Thyroid gland (tissue), 4 donors: ENCODE measurements around the gene ZBTB42.

Experiments used
- POLR2A ChIP-seq, 2 donors: fragments of 450-650 bp; IDR thresholded peaks; one replicate each; pipeline ENCODE4 v1.6.1; 2017; ENCODE audit warnings: antibody characterized with exemption in 2 of 2, mild to moderate bottlenecking in 2 of 2, moderate library complexity in 1 of 2
- TF ChIP-seq, protein P1 (sequence below), 6 experiments: fragments of 200-600 bp in 3 of 6; fragments of 450-650 bp in 3 of 6; sonication (generic) in 3 of 6; IDR thresholded peaks; one replicate each; pipeline ENCODE4 v1.5.1; 2016 to 2019; ENCODE audit warnings: antibody characterized with exemption in 6 of 6, mild to moderate bottlenecking in 2 of 6, inconsistent platforms in 1 of 6, moderate library complexity in 1 of 6

DNA sequence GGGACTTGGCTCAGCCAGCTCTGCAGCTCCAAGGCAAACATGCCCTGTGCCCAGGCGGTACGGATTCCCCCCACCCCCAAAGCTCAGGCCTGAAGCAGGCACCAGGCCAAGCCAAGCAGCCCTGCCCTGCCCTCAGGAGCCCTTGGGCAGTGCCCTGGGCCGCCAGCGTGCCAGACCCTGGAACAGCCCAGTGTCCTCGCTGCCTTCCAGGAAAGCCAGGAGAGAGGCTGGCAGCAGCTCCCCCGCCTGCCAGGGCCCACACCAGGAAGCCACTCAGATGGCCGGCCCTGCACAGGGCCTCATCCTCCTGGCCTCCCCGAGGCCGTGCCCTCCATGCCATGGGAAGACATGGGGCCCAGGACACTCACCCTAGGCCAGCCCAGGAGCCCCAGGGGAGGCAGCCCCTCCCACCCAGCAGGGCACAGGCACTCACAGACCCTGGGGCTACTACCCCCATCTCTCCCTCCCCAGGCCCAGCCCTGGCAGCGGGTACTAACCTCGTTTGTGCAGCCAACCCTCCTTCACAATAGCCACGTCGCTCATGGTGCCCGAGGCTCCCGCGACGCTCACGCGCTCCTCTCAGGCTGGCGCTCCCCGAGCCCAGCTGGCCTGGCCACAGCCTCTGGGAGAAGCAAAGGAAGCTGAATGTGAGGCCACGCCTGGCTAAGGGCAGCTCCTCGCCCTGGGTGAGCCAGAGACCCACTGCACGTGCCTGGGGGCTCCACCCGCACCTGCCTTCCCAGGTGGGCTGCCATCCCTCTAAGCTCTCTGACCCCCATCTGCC lies 8.6 kb upstream of the ZBTB42 start:
- TF ChIP-seq POLR2A (IDR thresholded peaks at IDR 0.05): no peak
- TF ChIP-seq, protein P1, sequence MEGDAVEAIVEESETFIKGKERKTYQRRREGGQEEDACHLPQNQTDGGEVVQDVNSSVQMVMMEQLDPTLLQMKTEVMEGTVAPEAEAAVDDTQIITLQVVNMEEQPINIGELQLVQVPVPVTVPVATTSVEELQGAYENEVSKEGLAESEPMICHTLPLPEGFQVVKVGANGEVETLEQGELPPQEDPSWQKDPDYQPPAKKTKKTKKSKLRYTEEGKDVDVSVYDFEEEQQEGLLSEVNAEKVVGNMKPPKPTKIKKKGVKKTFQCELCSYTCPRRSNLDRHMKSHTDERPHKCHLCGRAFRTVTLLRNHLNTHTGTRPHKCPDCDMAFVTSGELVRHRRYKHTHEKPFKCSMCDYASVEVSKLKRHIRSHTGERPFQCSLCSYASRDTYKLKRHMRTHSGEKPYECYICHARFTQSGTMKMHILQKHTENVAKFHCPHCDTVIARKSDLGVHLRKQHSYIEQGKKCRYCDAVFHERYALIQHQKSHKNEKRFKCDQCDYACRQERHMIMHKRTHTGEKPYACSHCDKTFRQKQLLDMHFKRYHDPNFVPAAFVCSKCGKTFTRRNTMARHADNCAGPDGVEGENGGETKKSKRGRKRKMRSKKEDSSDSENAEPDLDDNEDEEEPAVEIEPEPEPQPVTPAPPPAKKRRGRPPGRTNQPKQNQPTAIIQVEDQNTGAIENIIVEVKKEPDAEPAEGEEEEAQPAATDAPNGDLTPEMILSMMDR (IDR thresholded peaks at IDR 0.05): no peak
